ENCODE data around the gene EHBP1L1.

EHBP1L1 gene

DNA sequence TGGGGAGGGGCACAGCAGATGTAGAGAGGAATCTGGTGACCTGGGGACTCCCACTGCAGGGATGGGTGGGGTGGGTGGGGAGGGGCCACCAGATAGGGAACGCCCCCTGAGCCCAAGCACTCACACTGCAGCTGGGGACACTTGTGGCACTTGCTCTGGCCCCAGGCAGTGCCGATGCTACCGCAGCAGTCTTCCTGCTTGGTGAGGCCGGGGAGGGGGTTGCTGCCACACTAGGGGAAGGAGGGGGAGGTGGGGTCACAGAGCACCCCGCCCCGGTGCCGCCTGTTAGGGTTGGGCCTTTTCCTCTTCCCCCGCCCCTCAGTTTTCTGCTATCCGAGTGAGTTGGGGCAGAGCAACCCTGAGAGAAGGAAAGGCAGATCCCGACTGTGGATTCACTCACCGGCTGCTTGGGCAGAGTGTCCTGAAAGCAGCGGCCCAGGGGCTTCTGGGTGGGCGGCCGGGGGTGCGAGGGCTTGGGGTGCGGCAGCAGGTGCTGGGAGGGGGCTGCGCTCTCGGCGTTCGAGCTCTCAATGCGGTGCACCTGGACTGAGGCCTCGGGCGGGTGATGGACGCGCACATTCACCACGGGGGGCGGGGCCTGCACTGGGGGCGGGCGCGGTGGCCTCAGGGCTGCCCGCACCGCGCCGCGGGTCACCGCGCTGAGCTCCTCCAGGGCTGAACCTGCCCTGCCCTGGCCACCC, 22.4 kb upstream of the EHBP1L1 start:
- Histone ChIP-seq H3K9ac (ENCODE audit: low read depth, low read length) (peak overlapping the region; percentile 34), H3K9me3 (ENCODE audit: control insufficient read depth, insufficient read depth, low read length) (no peaks in the 10 kb centered on the region), H3K36me3 (ENCODE audit: insufficient read depth, low read length) (no peaks in the 10 kb centered on the region), H3K4me1 (ENCODE audit: insufficient read depth, low read length) (peaks cover 25% of the 10 kb centered on the region; the same call in 1 of the 2 replicates)

DNA sequence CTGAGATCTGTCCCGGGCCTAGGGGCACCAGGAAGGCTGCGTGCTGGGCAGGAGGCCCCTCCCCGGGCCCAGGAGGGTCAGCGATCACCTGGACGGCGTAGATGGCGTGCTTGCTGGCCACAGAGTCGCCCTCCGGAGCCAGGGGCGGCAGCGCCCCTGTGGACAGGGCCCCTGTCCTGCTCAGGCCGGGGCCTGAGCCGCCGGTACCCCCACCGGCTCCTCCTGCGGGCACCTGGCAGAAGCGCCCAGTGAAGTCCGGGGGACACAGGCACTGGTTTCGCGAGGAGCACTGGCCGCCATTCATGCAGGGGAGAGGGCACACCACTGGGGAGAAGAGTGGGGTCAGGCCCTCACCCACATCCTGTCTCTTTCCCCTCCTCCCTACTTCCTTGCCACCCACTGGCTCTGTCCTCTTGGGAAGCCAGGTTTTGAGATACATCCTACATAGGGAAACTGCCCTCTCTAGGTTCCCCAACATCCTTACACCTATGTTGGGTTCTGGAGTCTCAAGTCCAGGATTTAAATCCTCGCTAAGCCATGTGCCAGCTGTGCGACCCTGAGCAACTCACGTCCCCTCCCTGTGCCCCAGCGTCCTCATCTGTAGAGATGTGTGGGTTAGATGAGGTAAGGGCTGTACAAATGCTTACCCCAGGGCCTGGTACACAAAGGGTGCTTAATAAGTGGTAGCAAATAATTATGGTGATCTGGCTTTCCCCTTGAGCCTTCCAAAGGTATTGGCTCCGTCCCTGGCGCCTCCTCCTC, 21.6 kb upstream of the EHBP1L1 start:
- H3K36me3 ChIP-seq (ENCODE audit: insufficient read depth, low read length) = no peaks in the 10 kb centered on the region
- H3K4me1 ChIP-seq (ENCODE audit: insufficient read depth, low read length) = peaks cover 33% of the 10 kb centered on the region; the same call in 1 of the 2 replicates
- no peaks in the 10 kb centered on the region for H3K9me3 ChIP-seq (ENCODE audit: control insufficient read depth, insufficient read depth, low read length)
- H3K9ac ChIP-seq (ENCODE audit: low read depth, low read length) = peak overlapping the region; percentile 34

DNA sequence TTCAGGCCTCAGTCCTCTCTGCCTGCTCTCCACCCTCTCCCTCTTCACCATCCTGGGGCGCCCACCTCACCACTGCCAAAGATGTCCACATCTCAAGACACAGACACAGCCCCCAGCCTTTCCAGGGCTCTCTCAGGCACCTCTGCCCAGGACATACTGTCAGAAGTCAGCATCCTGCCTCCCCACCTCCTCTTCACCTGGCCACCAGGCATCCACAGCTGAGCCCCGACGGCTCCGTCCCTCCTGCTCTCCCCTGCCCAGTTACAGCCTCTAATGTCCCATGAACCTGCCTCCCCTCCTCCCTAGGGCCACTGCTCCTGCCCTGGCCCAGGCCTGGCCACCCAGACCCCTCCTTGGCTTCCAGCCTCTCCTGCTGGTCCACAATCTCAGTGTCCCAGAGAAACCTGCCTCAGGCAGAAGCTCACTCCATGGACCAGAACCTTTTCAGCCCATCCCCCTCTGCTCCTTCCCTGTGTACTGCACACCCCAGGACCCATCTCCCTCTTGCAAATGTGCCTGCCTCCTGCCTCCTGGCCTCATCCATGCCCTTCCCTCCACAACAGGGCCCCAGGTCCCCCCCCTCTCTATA, 20.9 kb upstream of the EHBP1L1 start:
- Histone ChIP-seq H3K9ac (ENCODE audit: low read depth, low read length) (no peak overlapping the region), H3K4me1 (ENCODE audit: insufficient read depth, low read length) (peaks cover 40% of the 10 kb centered on the region), H3K36me3 (ENCODE audit: insufficient read depth, low read length) (no peaks in the 10 kb centered on the region), H3K9me3 (ENCODE audit: control insufficient read depth, insufficient read depth, low read length) (no peaks in the 10 kb centered on the region)

DNA sequence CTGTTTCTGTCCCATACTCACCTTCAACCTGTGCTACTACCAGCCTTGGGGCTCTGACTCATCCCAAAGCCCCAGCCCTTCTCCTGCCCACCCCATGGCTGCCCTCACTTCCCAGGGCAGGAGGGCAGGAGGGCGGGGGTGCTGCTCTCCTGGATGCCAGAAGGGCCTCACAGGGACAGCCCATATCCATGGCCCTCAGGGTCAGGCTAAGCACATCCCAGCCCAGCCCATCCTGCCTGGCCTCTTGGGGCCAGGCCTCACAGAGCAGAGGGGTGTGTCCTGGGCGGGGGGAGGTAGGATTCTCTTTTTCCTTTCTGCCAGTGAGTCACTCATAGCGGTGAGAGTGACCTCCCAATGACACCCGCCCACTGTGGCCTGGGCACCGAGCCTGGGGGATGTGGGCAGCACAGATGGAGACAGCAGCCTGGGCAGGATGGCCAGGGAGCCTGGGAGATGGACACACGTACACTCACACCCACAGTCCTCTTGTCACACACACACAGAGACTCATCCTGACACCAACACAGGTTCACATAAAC, 20.1 kb upstream of the EHBP1L1 start:
- H3K9ac ChIP-seq (ENCODE audit: low read depth, low read length) = no peak overlapping the region

DNA sequence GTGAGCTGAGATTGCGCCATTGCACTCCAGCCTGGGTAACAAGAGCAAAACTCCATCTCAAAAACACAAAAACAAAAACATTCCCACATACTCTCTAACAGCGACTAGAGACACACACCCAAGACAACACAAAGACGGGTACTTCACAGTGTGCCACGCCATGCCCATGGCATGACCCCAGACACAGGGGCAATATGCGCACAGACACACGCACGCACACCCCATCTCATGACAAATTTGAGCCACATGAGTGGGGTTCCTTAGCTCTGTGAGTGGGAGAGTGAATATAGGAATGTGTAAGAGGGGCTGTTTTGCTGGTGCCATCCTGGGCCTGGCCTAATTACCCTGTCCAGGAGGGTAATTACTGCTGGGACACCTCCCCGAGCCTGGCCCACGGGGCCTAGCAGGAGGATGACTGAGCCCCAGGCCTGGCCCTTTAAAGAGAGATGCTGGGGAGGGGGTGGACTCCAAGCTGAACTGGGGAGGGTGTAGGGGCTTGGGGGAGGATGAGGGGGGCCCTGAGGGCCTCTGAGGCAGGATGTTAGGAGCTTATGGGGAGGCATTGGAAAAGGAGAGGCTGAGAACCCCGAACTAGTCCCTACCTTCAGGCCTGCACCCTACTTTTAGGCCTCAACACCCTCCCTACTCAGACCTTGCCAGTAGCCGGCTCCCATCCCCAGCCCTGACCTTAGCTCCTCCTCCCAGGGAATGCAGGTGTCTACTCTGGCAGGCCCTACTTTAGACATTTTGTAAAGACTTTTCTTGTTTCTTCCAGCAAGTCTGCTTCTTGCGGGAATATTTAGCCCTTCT, 19.2 kb upstream of the EHBP1L1 start:
- peaks cover 50% of the 10 kb centered on the region for H3K4me1 ChIP-seq (ENCODE audit: insufficient read depth, low read length)
- peak overlapping the region; percentile 34; the same call in 1 of the 2 replicates for H3K9ac ChIP-seq (ENCODE audit: low read depth, low read length)
- H3K36me3 ChIP-seq (ENCODE audit: insufficient read depth, low read length) = no peaks in the 10 kb centered on the region
- no peaks in the 10 kb centered on the region for H3K9me3 ChIP-seq (ENCODE audit: control insufficient read depth, insufficient read depth, low read length)

More for the DNA sequence above, 20.1 kb upstream of the EHBP1L1 start:
- H3K4me1 ChIP-seq (ENCODE audit: insufficient read depth, low read length) = peaks cover 45% of the 10 kb centered on the region
- no peaks in the 10 kb centered on the region for H3K9me3 ChIP-seq (ENCODE audit: control insufficient read depth, insufficient read depth, low read length)
- H3K36me3 ChIP-seq (ENCODE audit: insufficient read depth, low read length) = no peaks in the 10 kb centered on the region

DNA sequence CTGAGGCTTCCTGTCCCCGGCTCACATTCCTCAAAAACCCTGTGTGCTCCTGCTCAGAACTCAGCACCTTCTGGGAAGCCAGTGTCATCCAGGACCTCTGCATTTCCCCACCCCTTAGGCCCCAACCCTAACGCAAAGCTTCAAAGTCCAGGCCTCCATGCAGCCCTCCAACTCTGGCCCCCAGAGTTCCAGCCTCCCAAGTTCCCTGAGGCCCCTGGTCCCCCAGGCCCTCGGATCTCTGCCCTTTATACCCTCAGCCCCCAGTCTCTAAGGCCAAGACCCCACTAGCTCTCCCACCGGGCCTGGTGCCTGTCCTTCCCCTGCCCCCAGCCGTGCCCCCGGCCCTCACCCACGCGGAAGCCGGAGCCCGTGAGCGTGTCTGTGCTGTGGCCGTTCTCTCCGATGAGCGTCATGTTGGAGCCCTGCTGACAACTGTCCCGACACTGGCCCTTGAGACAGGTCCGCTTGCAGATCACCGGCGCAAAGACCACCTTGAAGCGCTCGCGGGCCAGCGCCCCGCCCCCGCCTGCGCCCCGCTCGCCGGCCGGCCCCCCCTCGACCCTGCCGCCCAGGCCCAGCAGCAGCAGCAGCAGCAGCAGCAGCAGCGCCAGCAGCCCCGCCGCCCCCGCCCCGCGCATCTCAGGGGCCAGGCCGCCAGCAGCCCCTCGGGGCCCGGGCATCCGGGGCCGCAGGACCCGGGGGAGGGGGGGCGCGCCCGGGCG, 18.4 kb upstream of the EHBP1L1 start:
- H3K36me3 ChIP-seq (ENCODE audit: insufficient read depth, low read length) = no peaks in the 10 kb centered on the region
- peaks cover 48% of the 10 kb centered on the region for H3K4me1 ChIP-seq (ENCODE audit: insufficient read depth, low read length)
- H3K9me3 ChIP-seq (ENCODE audit: control insufficient read depth, insufficient read depth, low read length) = no peaks in the 10 kb centered on the region
- peak overlapping the region; percentile 34; the same call in 1 of the 2 replicates for H3K9ac ChIP-seq (ENCODE audit: low read depth, low read length)

DNA sequence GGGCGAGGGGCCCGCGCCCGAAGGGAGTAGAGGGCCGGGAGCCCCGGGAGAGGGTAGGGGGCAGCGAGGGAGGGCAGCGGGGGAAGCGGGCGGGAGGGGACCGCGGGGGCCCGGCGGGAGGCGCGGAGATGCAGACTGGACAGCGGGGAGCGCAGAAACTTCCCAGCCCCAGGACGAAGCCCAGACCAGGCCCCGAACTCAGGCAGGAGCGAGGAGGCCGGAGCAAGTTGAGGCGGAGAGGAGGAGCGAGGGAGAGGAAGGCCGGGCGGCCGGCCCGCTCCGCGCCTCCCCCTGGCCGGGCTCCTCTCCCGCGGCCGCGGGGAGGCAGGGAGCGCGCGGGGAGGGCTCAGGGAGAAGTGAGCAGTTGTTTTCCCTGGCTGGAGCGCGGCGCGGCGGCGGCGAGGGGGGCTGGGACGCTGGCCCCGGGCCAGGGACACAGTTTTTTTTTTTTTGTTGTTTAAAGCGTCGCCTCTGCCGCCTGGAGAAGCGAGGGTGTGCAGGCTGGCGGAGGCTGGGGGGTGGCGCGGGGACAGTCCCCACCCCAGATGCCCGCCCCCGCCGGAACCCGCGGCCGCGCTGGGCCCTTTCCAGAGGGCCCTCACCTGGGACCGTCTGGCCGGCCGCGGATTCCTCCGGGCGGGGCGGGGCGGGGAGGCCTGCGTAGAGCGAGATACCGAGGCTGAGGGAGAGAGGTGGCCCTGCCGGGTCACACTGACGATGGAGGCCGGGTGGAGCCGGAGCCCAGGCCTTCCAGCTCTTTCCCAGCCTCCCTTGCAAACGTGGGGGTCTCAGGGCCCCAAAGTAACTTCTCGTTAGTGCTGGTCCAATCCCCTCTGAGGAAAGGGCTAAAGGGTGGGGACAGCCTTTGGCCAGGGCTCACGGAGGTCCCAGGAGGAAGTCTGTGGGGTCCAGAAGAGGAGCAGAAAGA, 17.6 kb upstream of the EHBP1L1 start, which contains the start of gene LTBP3:
TSS of gene LTBP3 (minus strand) at position 358 of the 928 bp plus-strand sequence. CDS start 400 bp downstream, outside the sequence.
- H3K36me3 ChIP-seq (ENCODE audit: insufficient read depth, low read length) = no peaks in the 10 kb centered on the region
- H3K9me3 ChIP-seq (ENCODE audit: control insufficient read depth, insufficient read depth, low read length) = no peaks in the 10 kb centered on the region
- peaks cover 42% of the 10 kb centered on the region for H3K4me1 ChIP-seq (ENCODE audit: insufficient read depth, low read length)
- H3K9ac ChIP-seq (ENCODE audit: low read depth, low read length) = peak within 1 kb of the TSS; percentile 57

DNA sequence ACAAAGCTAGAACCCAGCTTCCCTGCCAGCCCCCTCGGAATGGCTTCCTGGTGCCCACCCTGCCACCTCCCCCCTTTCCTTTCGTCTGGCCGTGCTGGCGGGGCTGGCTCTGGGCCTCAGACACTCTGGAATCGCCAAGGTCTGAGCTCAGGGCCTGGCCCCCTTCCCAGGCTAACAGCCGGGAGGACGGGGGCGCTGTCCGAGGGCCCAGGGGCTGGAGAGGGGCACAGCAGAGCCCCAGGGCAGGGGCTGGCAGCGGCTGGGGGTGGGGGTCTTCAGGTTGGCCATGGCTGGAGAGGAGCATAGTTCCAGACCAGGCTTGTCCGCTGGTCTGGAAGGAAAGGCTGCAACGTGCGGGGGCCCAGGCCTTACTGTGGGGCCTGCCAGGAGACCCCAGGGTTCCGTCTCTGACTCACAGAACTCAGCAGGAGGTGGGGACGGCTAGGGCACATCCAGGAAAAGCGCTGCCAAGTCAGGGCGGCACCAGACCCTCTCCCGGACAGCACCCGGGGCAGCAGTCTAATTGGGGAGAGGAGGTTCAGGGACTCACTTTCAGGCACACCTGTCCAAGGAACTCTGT, 16.8 kb upstream of the EHBP1L1 start:
- peak overlapping the region; percentile 47 for H3K9ac ChIP-seq (ENCODE audit: low read depth, low read length)
- no peaks in the 10 kb centered on the region for H3K36me3 ChIP-seq (ENCODE audit: insufficient read depth, low read length)
- H3K4me1 ChIP-seq (ENCODE audit: insufficient read depth, low read length) = peaks cover 42% of the 10 kb centered on the region
- no peaks in the 10 kb centered on the region for H3K9me3 ChIP-seq (ENCODE audit: control insufficient read depth, insufficient read depth, low read length)

DNA sequence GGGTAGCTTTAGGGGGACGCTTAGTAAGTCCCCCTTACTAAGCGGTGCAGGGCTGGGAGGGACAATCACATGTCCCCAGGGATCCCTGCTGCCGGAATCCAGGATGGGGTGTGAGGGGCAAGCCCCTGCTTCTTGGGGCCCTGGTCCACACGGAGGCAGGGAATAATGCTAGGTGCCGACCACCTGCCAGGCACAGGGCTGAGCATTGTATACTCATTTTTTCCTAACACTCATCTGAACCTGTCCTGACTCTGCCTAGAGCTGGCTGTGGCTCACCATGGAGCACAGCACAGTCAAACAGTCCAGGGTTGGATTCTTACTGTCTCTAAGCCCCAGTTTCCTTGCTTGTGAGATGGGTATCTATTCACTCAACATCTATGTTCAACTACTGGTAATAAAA, 16.3 kb upstream of the EHBP1L1 start:
- Histone ChIP-seq H3K9ac (ENCODE audit: low read depth, low read length) (no peak overlapping the region), H3K36me3 (ENCODE audit: insufficient read depth, low read length) (no peaks in the 10 kb centered on the region), H3K9me3 (ENCODE audit: control insufficient read depth, insufficient read depth, low read length) (no peaks in the 10 kb centered on the region), H3K4me1 (ENCODE audit: insufficient read depth, low read length) (peaks cover 38% of the 10 kb centered on the region)

DNA sequence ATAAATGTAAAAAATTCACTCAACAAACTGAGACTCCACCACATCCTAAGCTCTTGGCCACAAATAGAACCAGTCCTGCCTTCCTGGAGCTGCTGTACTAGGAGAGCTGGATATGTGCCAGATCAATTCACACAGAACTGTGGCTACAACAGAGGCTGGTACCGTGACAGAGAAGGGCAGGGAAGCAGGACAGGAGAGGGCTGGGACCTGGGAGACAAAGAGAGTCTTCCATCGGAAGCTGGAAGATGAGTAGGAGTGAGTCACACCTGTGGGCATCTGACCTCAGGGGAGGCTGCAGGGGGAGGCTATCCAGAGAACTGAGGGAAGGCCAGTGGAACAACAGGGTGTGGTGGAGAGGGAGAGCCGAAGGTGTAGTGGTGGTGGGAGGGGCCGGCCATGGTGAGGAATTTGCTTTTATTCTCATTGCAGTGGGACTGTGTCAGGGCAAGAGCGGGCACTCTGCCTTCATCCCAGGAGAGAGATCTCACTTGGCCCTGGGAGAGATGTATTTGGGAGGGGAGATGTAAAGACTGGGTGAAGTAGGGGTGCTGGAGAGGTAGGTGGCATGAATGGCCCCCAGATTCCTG, 15.8 kb upstream of the EHBP1L1 start:
- H3K4me1 ChIP-seq (ENCODE audit: insufficient read depth, low read length) = peaks cover 33% of the 10 kb centered on the region
- peak overlapping the region; percentile 3; the same call in 1 of the 2 replicates for H3K9ac ChIP-seq (ENCODE audit: low read depth, low read length)
- no peaks in the 10 kb centered on the region for H3K36me3 ChIP-seq (ENCODE audit: insufficient read depth, low read length)
- H3K9me3 ChIP-seq (ENCODE audit: control insufficient read depth, insufficient read depth, low read length) = no peaks in the 10 kb centered on the region

DNA sequence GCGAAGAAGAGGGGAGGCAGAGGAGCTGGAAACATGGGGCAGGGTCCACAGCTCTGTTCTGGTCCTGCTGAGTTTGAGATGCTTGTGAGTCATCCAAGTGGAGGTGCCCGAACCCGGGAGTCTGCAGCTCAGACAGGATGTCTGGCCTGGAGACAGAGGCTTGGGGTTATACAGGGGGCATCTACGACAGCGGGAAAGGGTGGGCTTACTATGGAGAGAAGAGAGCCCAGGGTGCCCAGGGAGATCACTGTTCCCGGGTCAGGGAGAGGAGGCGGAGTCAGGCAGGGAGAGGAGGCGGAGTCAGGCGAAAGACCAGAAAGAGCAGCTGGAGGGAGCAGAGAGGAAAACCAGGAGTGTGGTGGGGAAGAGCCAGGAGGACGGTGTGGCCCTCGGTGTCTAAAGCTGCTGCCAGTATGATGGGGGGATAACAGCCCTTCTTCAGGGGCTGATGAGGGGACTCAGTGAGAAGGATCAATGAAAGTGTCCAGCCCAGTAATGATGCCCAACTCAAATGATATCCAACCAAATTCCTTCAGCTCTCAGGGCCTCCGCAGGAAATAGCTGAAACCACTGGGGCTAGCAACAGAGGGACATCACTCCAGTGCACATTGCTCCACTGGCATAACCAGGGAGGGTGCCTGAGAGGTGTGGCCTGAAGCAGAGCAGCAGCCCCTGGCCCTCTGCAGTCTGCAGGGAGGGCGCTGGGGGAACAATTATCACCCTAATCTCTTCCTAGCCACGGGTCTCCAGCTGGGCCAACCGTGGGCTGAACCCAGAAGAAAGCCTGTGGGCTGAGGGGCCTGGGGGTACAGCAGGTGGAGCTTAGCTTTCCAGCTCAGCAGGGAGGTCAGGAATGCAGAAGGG, 15.1 kb upstream of the EHBP1L1 start:
- Histone ChIP-seq H3K4me1 (ENCODE audit: insufficient read depth, low read length) (peaks cover 32% of the 10 kb centered on the region), H3K36me3 (ENCODE audit: insufficient read depth, low read length) (no peaks in the 10 kb centered on the region), H3K9ac (ENCODE audit: low read depth, low read length) (peak overlapping the region; percentile 3; the same call in 1 of the 2 replicates), H3K9me3 (ENCODE audit: control insufficient read depth, insufficient read depth, low read length) (no peaks in the 10 kb centered on the region)
